ENCODE data around the gene LUC7L. TPM values are rescaled to one million over a fixed set of nuclear protein-coding genes. Genes with fewer than 3 reads are reported as not detected.

Gene LUC7L
- total RNA-seq, 1 donor from 2014 or later = 203 TPM

- no peak for DNase-seq (ENCODE audit: low spot score in 2 of 2, unreplicated experiment in 2 of 2)
- no peak within 1 kb of the TSS for H3K27ac Mint-ChIP-seq
- no peaks in the 10 kb centered on the region for H3K9me3 Mint-ChIP-seq
- peak within 1 kb of the TSS; percentile 44 for H3K4me3 Mint-ChIP-seq
- TF ChIP-seq CTCF (IDR thresholded peaks at IDR 0.05; ENCODE audit: unreplicated experiment) = no peak
- peaks cover 58% of the 10 kb centered on the region for H3K27me3 Mint-ChIP-seq (ENCODE audit: low read depth)
- no peaks in the 10 kb centered on the region for H3K36me3 Mint-ChIP-seq
- H3K4me1 Mint-ChIP-seq = peaks cover 16% of the 10 kb centered on the region
These were observed 76.8 kb downstream of the LUC7L start, which contains the start of gene HBZ for GRCh38 chr16:152141-153128. HBZ (plus strand) TSS chr16:152644; CDS start chr16:152910, 266 bp downstream.

GRCh38 chr16:149024-149660 is 80.1 kb downstream of the LUC7L start:
- peaks cover 29% of the 10 kb centered on the region for H3K27me3 Mint-ChIP-seq (ENCODE audit: low read depth)
- DNase-seq (ENCODE audit: low spot score in 2 of 2, unreplicated experiment in 2 of 2) = no peak
- H3K4me3 Mint-ChIP-seq = no peak overlapping the region
- H3K27ac Mint-ChIP-seq = no peak overlapping the region
- TF ChIP-seq CTCF (IDR thresholded peaks at IDR 0.05; ENCODE audit: unreplicated experiment) = no peak
- no peaks in the 10 kb centered on the region for H3K9me3 Mint-ChIP-seq
- peaks cover 13% of the 10 kb centered on the region for H3K4me1 Mint-ChIP-seq
- no peaks in the 10 kb centered on the region for H3K36me3 Mint-ChIP-seq

GRCh38 chr16:146646-147045 is 82.6 kb downstream of the LUC7L start:
- no peaks in the 10 kb centered on the region for H3K36me3 Mint-ChIP-seq
- H3K4me1 Mint-ChIP-seq = peaks cover 13% of the 10 kb centered on the region
- TF ChIP-seq CTCF (IDR thresholded peaks at IDR 0.05; ENCODE audit: unreplicated experiment) = no peak
- peak overlapping the region; percentile 8 for H3K27ac Mint-ChIP-seq
- no peaks in the 10 kb centered on the region for H3K9me3 Mint-ChIP-seq
- DNase-seq (ENCODE audit: low spot score in 2 of 2, unreplicated experiment in 2 of 2) = no peak
- H3K4me3 Mint-ChIP-seq = no peak overlapping the region
- peaks cover 22% of the 10 kb centered on the region for H3K27me3 Mint-ChIP-seq (ENCODE audit: low read depth)

- Mint-ChIP-seq H3K4me1 (peaks cover 13% of the 10 kb centered on the region), H3K36me3 (no peaks in the 10 kb centered on the region), H3K27ac (no peak overlapping the region), H3K4me3 (no peak overlapping the region), H3K27me3 (ENCODE audit: low read depth) (peaks cover 14% of the 10 kb centered on the region), H3K9me3 (no peaks in the 10 kb centered on the region)
- no peak for TF ChIP-seq CTCF (IDR thresholded peaks at IDR 0.05; ENCODE audit: unreplicated experiment)
- no peak for DNase-seq (ENCODE audit: low spot score in 2 of 2, unreplicated experiment in 2 of 2)
These were observed 84.4 kb downstream of the LUC7L start for GRCh38 chr16:144797-145252.

GRCh38 chr16:143456-143855 is 85.8 kb downstream of the LUC7L start:
- no peak for TF ChIP-seq CTCF (IDR thresholded peaks at IDR 0.05; ENCODE audit: unreplicated experiment)
- Mint-ChIP-seq H3K36me3 (no peaks in the 10 kb centered on the region), H3K4me3 (no peak overlapping the region), H3K4me1 (peaks cover 5% of the 10 kb centered on the region), H3K9me3 (no peaks in the 10 kb centered on the region), H3K27me3 (ENCODE audit: low read depth) (peaks cover 4% of the 10 kb centered on the region), H3K27ac (no peak overlapping the region)
- DNase-seq (ENCODE audit: low spot score in 2 of 2, unreplicated experiment in 2 of 2) = no peak

Measured in mesothelial cell of epicardium (in vitro differentiated cells).